BJ (cell line): ENCODE data around the gene PDE7B. TPM values are rescaled to one million over a fixed set of nuclear protein-coding genes. Genes with fewer than 3 reads are reported as not detected.

ENCODE experiments used
- CTCF ChIA-PET: fragments of 350-600 bp; formaldehyde crosslinking; extraction: SDS; loops from one replicate; lab custom pipeline; 2021; ENCODE audit warnings: antibody characterized with exemption, inconsistent platforms; lab: Yijun Ruan, JAX
- POLR2A ChIA-PET: fragments of 300-600 bp; sonication (Branson Sonifier 250); formaldehyde crosslinking; extraction: SDS; loops from one replicate; lab custom pipeline; 2021; ENCODE audit warnings: antibody characterized with exemption; lab: Charles Lee
- DNase-seq: peaks from one replicate; pipeline ENCODE4 v3.0.0-alpha.2; 2011; ENCODE audit warnings: low read depth
- H3K27me3 ChIP-seq: 2 replicates; pipeline ENCODE4 v1.6.0; 2011; ENCODE audit warnings: low read length; ENCODE audit not compliant: control insufficient read depth, insufficient read depth
- H3K36me3 ChIP-seq: 2 replicates; pipeline ENCODE4 v1.5.1; 2011; ENCODE audit warnings: low read length; ENCODE audit not compliant: control insufficient read depth, insufficient read depth
- H3K4me3 ChIP-seq: 2 replicates; pipeline ENCODE4 v1.5.1; 2011; ENCODE audit warnings: low read depth, mild to moderate bottlenecking, control low read depth, low read length
- CTCF ChIP-seq: IDR thresholded peaks from 2 replicates; pipeline ENCODE4 v1.5.1; 2011; ENCODE audit warnings: low read depth, mild to moderate bottlenecking, control low read depth, inconsistent platforms, low read length, moderate library complexity; ENCODE audit not compliant: insufficient read depth
- polyA plus RNA-seq: library from polyadenylated mRNA; depleted of rRNA; stranded (reverse); fragments of >200 nt; gene quantifications from 2 replicates; pipeline ENCODE4 v1.2.3, GENCODE V29; 2011

The PDE7B gene
- polyA plus RNA-seq, 1 experiment, result 2.7 TPM

GRCh38 chr6:136060052-136060451, 208.6 kb downstream of the PDE7B start:
- Histone ChIP-seq H3K36me3 (no peaks in the 10 kb centered on the region), H3K4me3 (no peak overlapping the region), H3K27me3 (no peaks in the 10 kb centered on the region)
- CTCF ChIA-PET, result no interaction called here
- no peak for TF ChIP-seq CTCF
- no peak for DNase-seq
- POLR2A ChIA-PET, result no interaction called here

GRCh38 chr6:136060759-136061158, 209.3 kb downstream of the PDE7B start:
- TF ChIP-seq CTCF, result no peak
- no peak overlapping the region for H3K4me3 ChIP-seq
- ChIA-PET CTCF (no interaction called here), POLR2A (no interaction called here)
- DNase-seq, result no peak
- no peaks in the 10 kb centered on the region for H3K36me3 ChIP-seq
- no peaks in the 10 kb centered on the region for H3K27me3 ChIP-seq

GRCh38 chr6:136061701-136062100, 210.2 kb downstream of the PDE7B start:
- Histone ChIP-seq H3K4me3 (no peak overlapping the region), H3K27me3 (no peaks in the 10 kb centered on the region), H3K36me3 (no peaks in the 10 kb centered on the region)
- ChIA-PET CTCF (no interaction called here), POLR2A (no interaction called here)
- no peak for DNase-seq
- no peak for TF ChIP-seq CTCF

- CTCF ChIA-PET, result no interaction called here
- POLR2A ChIA-PET, result no interaction called here
- no peaks in the 10 kb centered on the region for H3K36me3 ChIP-seq
- no peak for DNase-seq
- H3K27me3 ChIP-seq, result no peaks in the 10 kb centered on the region
- H3K4me3 ChIP-seq, result no peak overlapping the region
- TF ChIP-seq CTCF, result no peak
Observed at GRCh38 chr6:136063096-136063495, 211.6 kb downstream of the PDE7B start.

- no peak for TF ChIP-seq CTCF
- no peaks in the 10 kb centered on the region for H3K36me3 ChIP-seq
- H3K27me3 ChIP-seq, result no peaks in the 10 kb centered on the region
- no peak overlapping the region for H3K4me3 ChIP-seq
- ChIA-PET CTCF (no interaction called here), POLR2A (no interaction called here)
- DNase-seq, result no peak
Observed at GRCh38 chr6:136066005-136066404, 214.5 kb downstream of the PDE7B start.
